HepG2 (cell line): Measurements from ENCODE around the gene HIPK4. TPM values are rescaled to one million over a fixed set of nuclear protein-coding genes. Genes with fewer than 3 reads are reported as not detected.
A peak's percentile ranks its signal among the peaks of the same experiment; 100 is the strongest.

Source experiments
- HDAC1 ChIP-seq: sonication (generic); formaldehyde crosslinking; IDR thresholded peaks from 2 replicates; pipeline ENCODE4 v1.5.1; 2020; ENCODE audit warnings: mild to moderate bottlenecking, missing genetic modification reagents
- MAFG ChIP-seq: sonication (generic); formaldehyde crosslinking; IDR thresholded peaks from 2 replicates; pipeline ENCODE4 v1.5.1; 2020; ENCODE audit warnings: mild to moderate bottlenecking, missing genetic modification reagents
- MBD4 ChIP-seq: IDR thresholded peaks from 2 replicates; pipeline ENCODE4 v1.6.1; 2012; ENCODE audit warnings: low read length, inconsistent platforms, borderline replicate concordance
- PAWR ChIP-seq: sonication (generic); formaldehyde crosslinking; IDR thresholded peaks from 2 replicates; pipeline ENCODE4 v1.4.0; 2020; ENCODE audit warnings: missing genetic modification reagents, mild to moderate bottlenecking, borderline replicate concordance
- REXO4 ChIP-seq: sonication (generic); formaldehyde crosslinking; IDR thresholded peaks from 2 replicates; pipeline ENCODE4 v1.8.0; 2022; ENCODE audit warnings: missing genetic modification reagents, mild to moderate bottlenecking, borderline replicate concordance
- ZFP36L1 ChIP-seq: sonication (generic); formaldehyde crosslinking; IDR thresholded peaks from 2 replicates; pipeline ENCODE4 v1.8.0; 2022; ENCODE audit warnings: mild to moderate bottlenecking, missing genetic modification reagents, moderate library complexity
- ZFP62 ChIP-seq: sonication (generic); formaldehyde crosslinking; IDR thresholded peaks from 2 replicates; pipeline ENCODE4 v1.4.0; 2020; ENCODE audit warnings: missing genetic modification reagents
- ZNF180 ChIP-seq: sonication (generic); formaldehyde crosslinking; IDR thresholded peaks from 2 replicates; pipeline ENCODE4 v1.4.0; 2020; ENCODE audit warnings: low read depth, missing genetic modification reagents, borderline replicate concordance
- ZNF24 ChIP-seq: fragments of 450-650 bp; IDR thresholded peaks from 2 replicates; pipeline ENCODE4 v1.6.1; 2017; ENCODE audit warnings: antibody characterized with exemption, mild to moderate bottlenecking
- ZNF501 ChIP-seq: sonication (generic); formaldehyde crosslinking; IDR thresholded peaks from 2 replicates; pipeline ENCODE4 v1.5.1; 2020; ENCODE audit warnings: mild to moderate bottlenecking, moderate library complexity, missing genetic modification reagents
- ZNF562 ChIP-seq: sonication (generic); formaldehyde crosslinking; IDR thresholded peaks from 2 replicates; pipeline ENCODE4 v1.8.0; 2022; ENCODE audit warnings: missing genetic modification reagents, borderline replicate concordance
- ZNF773 ChIP-seq: sonication (generic); formaldehyde crosslinking; IDR thresholded peaks from 2 replicates; pipeline ENCODE4 v1.4.0; 2020; ENCODE audit warnings: missing genetic modification reagents, borderline replicate concordance
- polyA plus RNA-seq, 8 experiments: library from polyadenylated mRNA; depleted of rRNA in 3 of 8; stranded (reverse) in 7 of 8; unstranded in 1 of 8; fragments of >200 nt; fragmentation: Illumina TruSeq in 4 of 8; extraction: Trizol in 4 of 8; gene quantifications; 2 replicates each; pipeline versions ENCODE4 v1.2.1 to v1.2.3, GENCODE V29; 2011 to 2016; ENCODE audit warnings: low read depth in 4 of 8, missing spikeins in 1 of 8, mixed read lengths in 1 of 8; ENCODE audit not compliant: insufficient read depth in 1 of 8
- total RNA-seq, 5 experiments: library from RNA; depleted of rRNA; stranded (reverse); fragments of >200 nt; fragmentation: Illumina TruSeq; extraction: Trizol; gene quantifications; 2 replicates each; pipeline ENCODE4 v1.2.3, GENCODE V29; 2016; ENCODE audit warnings: low read depth in 1 of 5
- TF ChIP-seq, protein P1 (sequence below): sonication (generic); formaldehyde crosslinking; IDR thresholded peaks from 2 replicates; pipeline ENCODE4 v1.8.0; 2022; ENCODE audit warnings: missing genetic modification reagents, mild to moderate bottlenecking, borderline replicate concordance
- TF ChIP-seq, protein P2 (sequence below), 2 experiments: IDR thresholded peaks; 2 replicates each; pipeline ENCODE4 v1.6.1; 2011 to 2012; ENCODE audit warnings: low read length in 2 of 2, borderline replicate concordance in 1 of 2, low read depth in 1 of 2, mild to moderate bottlenecking in 1 of 2, moderate library complexity in 1 of 2
- TF ChIP-seq, protein P3 (sequence below), 2 experiments: sonication (generic) in 1 of 2; formaldehyde crosslinking in 1 of 2; IDR thresholded peaks; 2 replicates each; pipeline versions ENCODE4 v1.4.0 to v1.6.1; 2016 to 2020; ENCODE audit warnings: borderline replicate concordance in 1 of 2, low read depth in 1 of 2, mild to moderate bottlenecking in 1 of 2, missing genetic modification reagents in 1 of 2
- TF ChIP-seq, protein P4 (sequence below): sonication (generic); formaldehyde crosslinking; IDR thresholded peaks from 2 replicates; pipeline ENCODE4 v1.4.0; 2020; ENCODE audit warnings: missing genetic modification reagents, borderline replicate concordance

Gene HIPK4
- total and polyA plus RNA-seq, 2 of the 13 experiments (the other 11 are each of a cell fraction or from before 2014, with no cell fraction given) = 0.03 TPM; not detected in 1

DNA sequence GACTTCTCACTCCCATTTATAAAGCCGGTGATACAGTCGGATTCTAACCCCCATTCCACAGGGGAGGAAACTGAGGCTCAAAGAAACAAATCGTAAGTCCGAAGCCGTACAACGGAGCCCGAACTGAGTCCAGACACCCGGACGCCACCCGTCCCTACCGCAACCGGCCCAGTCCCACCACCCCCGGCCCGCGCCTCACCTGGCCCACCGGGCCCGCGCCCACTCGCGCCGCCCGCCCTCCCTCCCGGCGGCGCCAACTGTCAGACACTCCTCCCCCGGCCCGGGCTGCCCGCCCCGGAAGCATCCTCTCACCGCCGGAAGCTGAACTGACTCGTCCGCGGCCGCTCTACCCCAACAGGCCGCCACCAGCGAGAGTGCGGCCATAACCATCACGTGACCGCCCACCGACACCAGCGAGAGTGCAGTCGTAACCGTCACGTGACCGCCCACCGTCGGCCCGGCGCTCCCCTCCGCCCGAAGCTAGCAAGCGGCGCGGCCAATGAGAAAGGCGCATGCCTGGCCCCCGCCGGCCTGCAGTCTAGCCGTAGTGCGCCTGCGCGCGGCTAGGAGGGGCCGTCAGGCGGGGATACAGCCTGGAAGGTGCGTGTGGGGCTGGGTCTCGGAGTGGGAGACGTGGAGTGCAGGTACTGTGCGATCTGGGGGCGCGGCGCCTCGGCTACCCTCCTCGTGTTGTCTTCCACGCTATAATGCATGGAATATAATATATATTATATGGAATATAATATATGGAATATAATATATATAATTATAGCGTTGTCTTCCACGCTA is 41.7 kb downstream of the HIPK4 start, which contains the start of the genes C19orf47 and PLD3 (continued):
- TF ChIP-seq MBD4 (no peak), ZFP36L1 (CRISPR knock-in tag) (no peak), ZNF501 (CRISPR knock-in tag) (peak; percentile 66; the same call in 1 of the 2 replicates), MAFG (CRISPR knock-in tag) (no peak), ZNF24 (no peak), PAWR (CRISPR knock-in tag) (no peak), ZFP62 (CRISPR knock-in tag) (no peak), ZNF562 (CRISPR knock-in tag) (no peak), REXO4 (CRISPR knock-in tag) (no peak), ZNF773 (CRISPR knock-in tag) (no peak), HDAC1 (peak; percentile 82), ZNF180 (no peak)
- TF ChIP-seq, protein P1, sequence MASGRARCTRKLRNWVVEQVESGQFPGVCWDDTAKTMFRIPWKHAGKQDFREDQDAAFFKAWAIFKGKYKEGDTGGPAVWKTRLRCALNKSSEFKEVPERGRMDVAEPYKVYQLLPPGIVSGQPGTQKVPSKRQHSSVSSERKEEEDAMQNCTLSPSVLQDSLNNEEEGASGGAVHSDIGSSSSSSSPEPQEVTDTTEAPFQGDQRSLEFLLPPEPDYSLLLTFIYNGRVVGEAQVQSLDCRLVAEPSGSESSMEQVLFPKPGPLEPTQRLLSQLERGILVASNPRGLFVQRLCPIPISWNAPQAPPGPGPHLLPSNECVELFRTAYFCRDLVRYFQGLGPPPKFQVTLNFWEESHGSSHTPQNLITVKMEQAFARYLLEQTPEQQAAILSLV (CRISPR knock-in tag) = peak; percentile 85
- TF ChIP-seq, protein P2, sequence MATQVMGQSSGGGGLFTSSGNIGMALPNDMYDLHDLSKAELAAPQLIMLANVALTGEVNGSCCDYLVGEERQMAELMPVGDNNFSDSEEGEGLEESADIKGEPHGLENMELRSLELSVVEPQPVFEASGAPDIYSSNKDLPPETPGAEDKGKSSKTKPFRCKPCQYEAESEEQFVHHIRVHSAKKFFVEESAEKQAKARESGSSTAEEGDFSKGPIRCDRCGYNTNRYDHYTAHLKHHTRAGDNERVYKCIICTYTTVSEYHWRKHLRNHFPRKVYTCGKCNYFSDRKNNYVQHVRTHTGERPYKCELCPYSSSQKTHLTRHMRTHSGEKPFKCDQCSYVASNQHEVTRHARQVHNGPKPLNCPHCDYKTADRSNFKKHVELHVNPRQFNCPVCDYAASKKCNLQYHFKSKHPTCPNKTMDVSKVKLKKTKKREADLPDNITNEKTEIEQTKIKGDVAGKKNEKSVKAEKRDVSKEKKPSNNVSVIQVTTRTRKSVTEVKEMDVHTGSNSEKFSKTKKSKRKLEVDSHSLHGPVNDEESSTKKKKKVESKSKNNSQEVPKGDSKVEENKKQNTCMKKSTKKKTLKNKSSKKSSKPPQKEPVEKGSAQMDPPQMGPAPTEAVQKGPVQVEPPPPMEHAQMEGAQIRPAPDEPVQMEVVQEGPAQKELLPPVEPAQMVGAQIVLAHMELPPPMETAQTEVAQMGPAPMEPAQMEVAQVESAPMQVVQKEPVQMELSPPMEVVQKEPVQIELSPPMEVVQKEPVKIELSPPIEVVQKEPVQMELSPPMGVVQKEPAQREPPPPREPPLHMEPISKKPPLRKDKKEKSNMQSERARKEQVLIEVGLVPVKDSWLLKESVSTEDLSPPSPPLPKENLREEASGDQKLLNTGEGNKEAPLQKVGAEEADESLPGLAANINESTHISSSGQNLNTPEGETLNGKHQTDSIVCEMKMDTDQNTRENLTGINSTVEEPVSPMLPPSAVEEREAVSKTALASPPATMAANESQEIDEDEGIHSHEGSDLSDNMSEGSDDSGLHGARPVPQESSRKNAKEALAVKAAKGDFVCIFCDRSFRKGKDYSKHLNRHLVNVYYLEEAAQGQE (IDR thresholded peaks at IDR 0.05; ENCODE audit: borderline replicate concordance in 1 of 2, low read depth in 1 of 2, low read length in 2 of 2) = no peak
- TF ChIP-seq, protein P3, sequence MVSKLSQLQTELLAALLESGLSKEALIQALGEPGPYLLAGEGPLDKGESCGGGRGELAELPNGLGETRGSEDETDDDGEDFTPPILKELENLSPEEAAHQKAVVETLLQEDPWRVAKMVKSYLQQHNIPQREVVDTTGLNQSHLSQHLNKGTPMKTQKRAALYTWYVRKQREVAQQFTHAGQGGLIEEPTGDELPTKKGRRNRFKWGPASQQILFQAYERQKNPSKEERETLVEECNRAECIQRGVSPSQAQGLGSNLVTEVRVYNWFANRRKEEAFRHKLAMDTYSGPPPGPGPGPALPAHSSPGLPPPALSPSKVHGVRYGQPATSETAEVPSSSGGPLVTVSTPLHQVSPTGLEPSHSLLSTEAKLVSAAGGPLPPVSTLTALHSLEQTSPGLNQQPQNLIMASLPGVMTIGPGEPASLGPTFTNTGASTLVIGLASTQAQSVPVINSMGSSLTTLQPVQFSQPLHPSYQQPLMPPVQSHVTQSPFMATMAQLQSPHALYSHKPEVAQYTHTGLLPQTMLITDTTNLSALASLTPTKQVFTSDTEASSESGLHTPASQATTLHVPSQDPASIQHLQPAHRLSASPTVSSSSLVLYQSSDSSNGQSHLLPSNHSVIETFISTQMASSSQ (IDR thresholded peaks at IDR 0.05; ENCODE audit: low read depth) = no peak
- TF ChIP-seq, protein P3 (CRISPR knock-in tag; IDR thresholded peaks at IDR 0.05; ENCODE audit: borderline replicate concordance) = peak; percentile 76; the same call in 1 of the 2 replicates
- TF ChIP-seq, protein P4, sequence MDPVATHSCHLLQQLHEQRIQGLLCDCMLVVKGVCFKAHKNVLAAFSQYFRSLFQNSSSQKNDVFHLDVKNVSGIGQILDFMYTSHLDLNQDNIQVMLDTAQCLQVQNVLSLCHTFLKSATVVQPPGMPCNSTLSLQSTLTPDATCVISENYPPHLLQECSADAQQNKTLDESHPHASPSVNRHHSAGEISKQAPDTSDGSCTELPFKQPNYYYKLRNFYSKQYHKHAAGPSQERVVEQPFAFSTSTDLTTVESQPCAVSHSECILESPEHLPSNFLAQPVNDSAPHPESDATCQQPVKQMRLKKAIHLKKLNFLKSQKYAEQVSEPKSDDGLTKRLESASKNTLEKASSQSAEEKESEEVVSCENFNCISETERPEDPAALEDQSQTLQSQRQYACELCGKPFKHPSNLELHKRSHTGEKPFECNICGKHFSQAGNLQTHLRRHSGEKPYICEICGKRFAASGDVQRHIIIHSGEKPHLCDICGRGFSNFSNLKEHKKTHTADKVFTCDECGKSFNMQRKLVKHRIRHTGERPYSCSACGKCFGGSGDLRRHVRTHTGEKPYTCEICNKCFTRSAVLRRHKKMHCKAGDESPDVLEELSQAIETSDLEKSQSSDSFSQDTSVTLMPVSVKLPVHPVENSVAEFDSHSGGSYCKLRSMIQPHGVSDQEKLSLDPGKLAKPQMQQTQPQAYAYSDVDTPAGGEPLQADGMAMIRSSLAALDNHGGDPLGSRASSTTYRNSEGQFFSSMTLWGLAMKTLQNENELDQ = no peak
